Hypothalamus (tissue), 51 donors: ENCODE data around the gene MAN2A1.

Source experiments
- DNase-seq, 51 donors: peaks; one replicate each; lab custom pipeline; 2025; lab: John Stamatoyannopoulos, UW

MAN2A1 gene

GRCh38 chr5:109899163-109899535, 209.4 kb downstream of the MAN2A1 start:
- peak in 7 of 51 donors; percentile 10 to 47 (median 25) for DNase-seq

DNA sequence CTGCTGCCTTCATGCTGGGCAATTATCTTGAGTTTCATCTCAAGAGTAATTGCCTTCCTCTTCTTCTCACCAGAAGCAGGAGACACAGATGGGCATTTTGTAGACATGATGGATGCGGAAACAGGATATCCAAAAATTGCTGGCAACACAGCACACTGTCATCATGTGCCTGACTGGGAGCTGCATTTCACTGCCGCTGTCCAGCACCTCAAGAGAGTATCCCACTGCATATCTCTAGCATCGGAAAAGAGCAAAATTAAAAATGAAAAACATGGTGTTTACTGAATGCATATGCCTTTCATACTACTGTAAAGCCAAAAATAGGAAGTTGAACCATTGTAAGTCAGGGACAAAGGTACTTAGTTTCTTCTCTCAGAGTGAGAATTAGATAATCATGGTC, 210.7 kb downstream of the MAN2A1 start:
- no peak for DNase-seq

GRCh38 chr5:109900911-109901627, 211.3 kb downstream of the MAN2A1 start:
- no peak for DNase-seq

- DNase-seq, result no peak
These were observed 211.9 kb downstream of the MAN2A1 start for GRCh38 chr5:109901628-109901981.

GRCh38 chr5:109903061-109903460, 213.3 kb downstream of the MAN2A1 start:
- no peak for DNase-seq

GRCh38 chr5:109905906-109906305, 216.2 kb downstream of the MAN2A1 start:
- DNase-seq, result peak in 1 of 51 donors; percentile 41

DNA sequence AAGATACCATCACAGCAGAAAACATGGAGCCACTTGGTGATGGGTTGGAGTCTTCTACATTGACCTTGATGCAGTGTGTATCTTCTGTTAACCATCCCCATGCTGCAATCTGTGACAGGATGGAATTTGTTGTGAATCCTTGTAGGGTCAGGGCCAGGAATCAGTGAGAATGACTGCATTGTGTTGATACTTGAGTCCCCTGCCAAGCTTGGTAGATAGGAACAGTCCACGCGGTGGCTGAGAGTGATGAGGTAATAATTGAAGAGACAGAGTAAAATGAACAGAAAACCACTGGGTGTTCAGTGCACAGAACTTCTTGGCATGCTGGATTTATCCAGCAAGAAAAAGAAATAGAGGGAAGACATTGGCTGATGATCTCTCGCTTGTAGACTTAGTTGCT, 217.5 kb downstream of the MAN2A1 start:
- no peak for DNase-seq

GRCh38 chr5:109907731-109908130, 218.0 kb downstream of the MAN2A1 start:
- peak in 1 of 51 donors; percentile 4 for DNase-seq

DNA sequence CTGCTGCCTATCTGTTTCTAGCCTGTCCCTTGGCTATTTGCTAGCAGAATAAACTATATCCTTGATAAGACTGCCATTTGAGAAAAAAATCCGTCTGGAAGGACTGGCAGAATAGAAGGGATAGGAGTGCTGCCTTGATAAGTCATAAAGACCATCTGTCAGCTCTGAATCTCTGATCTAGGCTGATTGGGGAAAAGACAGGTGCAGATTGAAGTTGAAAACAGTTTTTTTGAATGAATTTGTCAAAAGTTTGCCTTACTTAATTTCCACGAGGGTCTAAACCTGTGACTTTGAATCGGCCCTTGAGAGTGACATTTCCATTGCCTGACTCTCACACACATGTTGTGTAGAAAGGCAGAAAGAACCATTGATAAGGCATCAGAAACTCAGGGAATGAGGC, 218.6 kb downstream of the MAN2A1 start:
- DNase-seq, result no peak

DNA sequence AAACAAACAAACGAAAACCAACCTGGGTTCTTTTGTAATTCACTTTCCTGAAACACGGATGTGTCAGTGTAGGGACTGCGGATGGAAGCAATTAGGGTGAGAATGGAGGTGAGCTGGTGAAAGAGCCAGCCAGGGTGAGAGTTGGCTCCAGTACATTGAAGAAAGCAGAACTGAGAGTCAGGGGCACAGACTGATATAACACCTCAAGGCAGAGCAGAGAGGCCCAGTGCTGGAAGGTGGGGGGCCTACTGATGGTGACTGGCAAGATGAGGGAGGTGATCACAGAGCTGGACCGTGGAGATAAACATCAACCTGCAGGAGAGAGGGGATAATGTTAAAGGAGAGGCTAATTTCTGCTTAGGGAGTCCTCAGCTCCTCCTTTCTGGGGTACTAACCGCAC, 221.1 kb downstream of the MAN2A1 start:
- no peak for DNase-seq

GRCh38 chr5:109911731-109912130, 222.0 kb downstream of the MAN2A1 start:
- no peak for DNase-seq

- DNase-seq, result no peak
These were observed 225.2 kb downstream of the MAN2A1 start for GRCh38 chr5:109914906-109915305.

GRCh38 chr5:109916481-109917153, 226.9 kb downstream of the MAN2A1 start:
- DNase-seq, result no peak
